HG03442 (cell line): ENCODE results near the gene PAN3.
A peak's percentile ranks its signal among the peaks of the same experiment; 100 is the strongest.
"Not testable (repeated sequence)": the region's sequence is repeated elsewhere in the genome, so short reads cannot be mapped to it uniquely, and the experiment has no call there.

ENCODE experiments used
- ATAC-seq: cut with Tn5 transposase; IDR thresholded peaks from one replicate; pipeline ENCODE4 v1.9.1; 2021; ENCODE audit warnings: mild to moderate bottlenecking, moderate library complexity; ENCODE audit not compliant: unreplicated experiment

Gene PAN3, protein sequence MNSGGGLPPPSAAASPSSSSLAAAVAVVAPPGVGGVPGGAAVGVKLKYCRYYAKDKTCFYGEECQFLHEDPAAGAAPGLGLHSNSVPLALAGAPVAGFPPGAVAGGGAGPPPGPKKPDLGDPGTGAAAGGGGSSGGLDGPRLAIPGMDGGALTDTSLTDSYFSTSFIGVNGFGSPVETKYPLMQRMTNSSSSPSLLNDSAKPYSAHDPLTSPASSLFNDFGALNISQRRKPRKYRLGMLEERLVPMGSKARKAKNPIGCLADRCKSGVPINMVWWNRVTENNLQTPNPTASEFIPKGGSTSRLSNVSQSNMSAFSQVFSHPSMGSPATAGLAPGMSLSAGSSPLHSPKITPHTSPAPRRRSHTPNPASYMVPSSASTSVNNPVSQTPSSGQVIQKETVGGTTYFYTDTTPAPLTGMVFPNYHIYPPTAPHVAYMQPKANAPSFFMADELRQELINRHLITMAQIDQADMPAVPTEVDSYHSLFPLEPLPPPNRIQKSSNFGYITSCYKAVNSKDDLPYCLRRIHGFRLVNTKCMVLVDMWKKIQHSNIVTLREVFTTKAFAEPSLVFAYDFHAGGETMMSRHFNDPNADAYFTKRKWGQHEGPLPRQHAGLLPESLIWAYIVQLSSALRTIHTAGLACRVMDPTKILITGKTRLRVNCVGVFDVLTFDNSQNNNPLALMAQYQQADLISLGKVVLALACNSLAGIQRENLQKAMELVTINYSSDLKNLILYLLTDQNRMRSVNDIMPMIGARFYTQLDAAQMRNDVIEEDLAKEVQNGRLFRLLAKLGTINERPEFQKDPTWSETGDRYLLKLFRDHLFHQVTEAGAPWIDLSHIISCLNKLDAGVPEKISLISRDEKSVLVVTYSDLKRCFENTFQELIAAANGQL

DNA sequence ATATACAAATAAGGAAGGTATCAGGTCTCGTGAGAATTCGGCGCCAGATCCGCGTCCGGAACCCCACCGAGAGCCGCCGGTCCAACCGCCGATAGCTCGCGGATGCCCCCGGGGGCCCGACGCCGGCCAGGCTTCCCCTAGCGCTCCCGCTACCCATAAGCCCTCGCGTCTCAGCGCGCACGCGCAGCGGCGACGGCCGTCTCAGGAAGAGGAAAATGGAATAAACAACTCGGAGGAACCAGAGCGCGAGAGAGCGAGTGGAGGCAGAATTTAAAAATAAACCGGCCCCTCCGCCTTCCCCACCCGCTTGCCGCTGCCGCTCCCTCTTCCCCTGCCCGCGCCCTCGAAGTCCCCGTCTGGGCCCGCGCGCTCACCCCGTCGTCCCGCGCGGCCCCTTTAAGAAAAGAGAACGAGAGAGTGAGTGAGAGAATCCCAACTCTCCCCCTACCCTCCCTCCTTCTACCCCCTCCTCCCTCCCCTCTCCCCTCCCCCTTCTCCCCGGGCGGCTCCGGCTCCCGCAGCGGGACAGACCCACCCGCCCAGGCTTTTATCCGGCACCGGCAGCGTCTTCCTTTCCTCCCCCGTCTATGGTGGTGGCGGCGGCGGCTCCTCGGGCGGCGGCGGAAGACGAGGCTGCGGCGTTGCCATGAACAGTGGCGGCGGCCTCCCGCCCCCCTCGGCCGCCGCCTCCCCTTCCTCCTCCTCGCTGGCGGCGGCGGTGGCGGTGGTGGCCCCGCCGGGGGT, at the start of gene PAN3:
PAN3 (plus strand) TSS at position 534 of the 744 bp plus-strand sequence; CDS start at position 647, 113 bp downstream.
- ATAC-seq, result peak; percentile 58

DNA sequence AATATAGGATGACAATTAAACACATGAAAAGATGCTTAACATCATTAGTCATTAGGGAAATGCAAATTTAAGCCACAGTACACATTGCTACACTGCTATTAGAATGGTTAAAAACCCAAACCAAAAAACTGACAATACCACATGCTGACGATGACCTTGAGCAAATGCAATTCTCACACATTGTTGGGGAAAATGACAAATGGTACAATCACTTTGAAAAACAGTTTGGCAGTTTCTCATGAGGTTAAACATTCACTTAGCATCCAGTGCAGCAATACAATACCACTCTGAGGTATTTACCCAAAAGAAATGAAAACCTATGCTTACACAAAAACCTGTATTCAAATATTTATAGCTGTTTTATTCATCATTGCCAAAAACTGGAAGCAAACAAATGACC, 49.3 kb upstream of the PAN3 start:
- no peak for ATAC-seq

DNA sequence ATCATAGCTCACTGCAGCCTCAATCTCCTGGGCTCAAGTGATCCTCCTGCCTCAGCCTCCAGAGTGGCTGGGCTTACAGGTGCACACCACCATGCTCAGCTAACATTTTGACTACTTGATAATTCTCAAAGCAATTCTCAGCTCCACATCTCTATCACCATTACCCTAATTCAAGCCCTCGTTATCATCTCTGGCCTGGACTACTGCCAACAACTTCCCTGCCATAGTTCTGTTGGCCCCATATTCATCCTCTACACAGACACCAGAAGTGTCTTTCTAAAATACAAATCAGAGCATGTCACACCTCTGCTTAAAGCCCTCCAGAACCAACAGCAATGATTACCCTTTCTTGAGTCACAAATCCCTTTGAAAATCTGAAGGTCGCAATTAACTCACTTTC, 45.9 kb upstream of the PAN3 start:
- no peak for ATAC-seq

DNA sequence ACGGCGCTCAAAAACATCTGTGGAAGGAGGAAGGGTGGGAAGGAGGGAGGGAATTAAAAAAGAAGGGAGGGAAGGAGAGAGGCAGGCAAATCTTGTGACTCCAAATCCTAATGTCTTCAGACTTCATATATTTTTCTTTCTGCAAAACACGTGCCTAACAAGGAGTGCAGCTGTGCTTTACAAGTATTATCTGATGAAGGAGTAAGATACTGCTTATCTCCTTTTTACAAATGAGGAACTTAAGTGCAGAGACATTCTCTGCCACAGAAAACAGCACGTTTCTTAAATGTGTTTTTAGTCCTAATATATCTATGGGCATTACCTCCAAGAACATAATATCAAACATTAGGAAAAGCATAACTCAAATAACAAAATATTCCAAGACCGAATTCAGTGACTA, 44.5 kb upstream of the PAN3 start:
- no peak for ATAC-seq

DNA sequence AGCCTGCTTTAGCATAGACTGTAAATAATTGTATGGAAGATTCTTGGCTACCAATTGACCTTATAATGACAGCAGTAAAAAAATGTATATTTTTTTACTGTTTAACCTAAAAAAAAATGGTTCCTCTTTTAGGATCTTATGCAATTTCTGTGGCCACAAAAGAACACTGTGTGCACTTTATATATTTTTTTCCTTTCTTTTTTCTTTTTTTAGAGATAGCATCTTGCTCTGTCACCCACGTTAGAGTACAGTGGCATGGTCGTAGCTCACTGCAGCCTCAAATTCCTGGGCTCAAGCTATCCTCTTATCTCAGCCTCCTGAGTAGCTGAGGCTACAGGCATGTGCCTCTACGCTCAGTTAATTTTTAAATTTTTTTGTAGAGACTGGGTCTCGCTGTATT, 44.0 kb upstream of the PAN3 start:
- ATAC-seq, result no peak

DNA sequence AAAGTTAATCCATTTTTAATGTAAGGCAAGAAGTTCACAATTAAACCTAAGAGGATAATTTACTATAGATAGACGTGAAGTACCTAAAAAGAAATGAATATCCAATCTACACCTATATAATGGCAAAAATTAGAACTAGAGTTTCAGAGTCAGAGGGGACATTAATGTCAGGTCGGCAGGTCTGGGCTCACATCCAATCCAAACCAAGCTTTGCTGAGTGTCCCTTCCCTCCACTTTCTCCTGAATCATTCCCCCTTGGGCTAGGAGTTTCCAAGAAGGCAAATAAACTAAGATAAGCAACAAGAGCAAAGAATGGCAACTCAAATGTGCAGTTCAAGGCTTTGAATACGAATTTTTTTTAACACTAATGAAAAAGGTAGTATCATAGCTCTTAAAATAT, 40.8 kb upstream of the PAN3 start:
- ATAC-seq, result no peak

DNA sequence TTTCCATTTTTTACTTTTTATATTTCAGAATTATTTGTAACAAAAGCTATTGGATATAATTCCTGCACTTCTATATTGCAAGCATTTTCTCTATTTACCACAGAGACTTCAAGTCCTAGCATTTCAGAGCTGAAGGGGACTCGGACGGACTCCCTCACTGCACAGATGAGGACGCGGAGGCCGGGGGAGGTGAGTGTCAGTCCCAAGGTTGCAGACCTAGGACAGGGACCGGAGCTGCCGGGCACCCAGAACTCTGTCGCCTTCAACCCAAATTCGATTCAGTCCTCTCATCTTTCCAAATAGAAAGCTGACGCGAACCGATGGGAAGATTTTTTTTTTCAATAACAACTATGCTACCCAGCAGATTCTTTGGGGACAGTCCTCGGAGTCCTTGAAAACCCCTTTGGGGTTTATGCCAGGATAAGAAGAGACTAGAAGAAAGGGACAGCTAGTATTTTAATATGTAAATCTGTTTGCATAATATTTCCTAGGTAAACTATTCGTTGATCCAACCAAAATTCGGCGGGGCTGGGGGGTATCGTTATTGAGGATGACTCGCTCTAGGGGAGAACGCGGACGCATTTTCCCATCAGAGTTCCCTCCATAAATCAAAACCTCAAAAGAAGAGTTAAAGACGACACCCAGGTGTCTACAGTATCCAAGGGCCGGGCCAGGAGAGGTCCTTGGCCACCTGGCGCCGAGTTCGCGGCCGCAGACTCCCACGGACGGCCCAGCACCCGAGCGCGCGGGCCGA, 38.8 kb upstream of the PAN3 start:
- no peak for ATAC-seq

DNA sequence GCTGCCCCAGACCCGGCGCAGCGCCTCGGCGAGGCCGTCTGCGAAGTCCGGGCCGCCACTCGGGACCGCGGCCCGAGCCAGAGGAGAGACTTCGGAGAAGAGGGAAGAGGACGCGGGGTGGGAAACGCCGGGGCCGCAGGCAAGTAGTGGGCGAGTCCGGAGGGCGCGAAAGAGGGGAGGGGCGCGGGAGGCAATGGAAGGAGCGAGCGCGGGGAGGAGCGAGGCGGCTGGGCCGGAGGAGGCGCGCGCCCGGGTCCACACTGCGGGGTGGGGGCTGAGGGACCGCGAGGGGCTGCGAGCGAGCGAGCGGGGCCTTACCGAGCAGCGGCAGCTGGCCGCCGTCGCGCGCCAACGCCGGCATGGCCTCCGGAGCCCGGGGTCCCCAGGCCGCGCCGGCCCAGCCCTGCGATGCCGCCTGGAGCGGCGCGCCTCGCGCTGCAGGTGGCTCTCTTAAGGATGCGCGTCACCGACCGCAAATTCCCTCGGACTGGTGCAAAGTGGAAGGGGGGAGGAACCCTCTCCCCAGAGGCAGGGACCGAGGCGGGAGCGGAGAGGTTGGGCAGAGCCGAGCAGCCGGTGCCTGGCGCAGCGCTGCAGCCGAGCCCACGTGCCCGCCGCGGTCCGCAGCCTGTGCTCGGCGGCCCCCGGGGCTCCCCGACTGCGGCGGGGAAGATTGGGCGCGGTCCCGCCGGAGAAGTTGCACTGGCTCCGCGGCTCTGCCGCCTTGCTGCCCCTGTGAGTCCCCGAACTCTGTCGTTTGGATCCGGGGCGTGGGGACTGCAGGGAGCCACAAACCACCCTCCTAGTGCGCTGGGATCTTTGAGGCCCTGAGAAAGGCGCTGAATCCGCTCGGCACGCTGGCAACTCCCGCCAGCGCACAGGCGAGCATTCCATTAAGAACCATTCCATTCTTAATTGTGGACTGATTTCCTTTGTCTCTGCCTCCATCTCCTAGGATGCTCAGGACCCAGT, 37.9 kb upstream of the PAN3 start, which contains the start of gene FLT3:
FLT3 (minus strand) TSS at position 427 of the 972 bp plus-strand sequence; CDS start at position 361, 66 bp downstream.
- ATAC-seq, result peak; percentile 50

DNA sequence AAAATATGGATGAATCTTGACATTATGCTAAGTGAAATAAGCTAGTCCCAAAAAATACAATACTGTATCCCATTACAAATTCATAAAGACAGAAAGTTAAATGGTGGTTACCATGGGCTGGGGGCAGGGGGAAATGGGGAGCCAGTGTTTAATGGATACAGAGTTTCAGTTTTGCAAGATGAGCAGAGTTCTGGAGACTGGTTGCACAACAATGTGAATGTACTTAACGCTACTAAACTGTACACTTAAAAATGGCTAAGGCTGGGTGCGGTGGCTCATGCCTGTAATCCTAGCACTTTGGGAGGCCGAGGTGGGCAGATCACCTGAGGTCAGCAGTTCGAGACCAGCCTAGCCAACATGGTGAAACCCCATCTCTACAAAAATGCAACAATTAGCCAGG, 36.5 kb upstream of the PAN3 start:
- not testable (repeated sequence) for ATAC-seq

DNA sequence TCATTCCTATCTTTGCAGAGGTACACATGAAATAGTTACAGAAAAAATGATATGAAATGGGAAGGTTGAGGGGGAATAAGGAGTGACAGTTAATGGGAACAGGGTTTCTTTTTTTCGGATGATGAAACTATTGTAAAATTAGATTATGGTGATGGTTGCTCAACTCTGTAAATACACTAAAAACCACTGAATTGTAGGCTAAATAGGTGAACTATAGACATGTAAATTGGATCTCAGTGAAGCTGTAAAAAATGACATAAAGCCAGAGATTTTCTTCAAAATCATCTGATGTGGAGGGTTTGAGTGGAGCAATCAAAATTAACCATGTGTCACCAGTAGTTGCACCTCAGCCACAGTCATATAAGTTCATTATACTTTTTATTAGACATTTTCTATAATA, 31.4 kb upstream of the PAN3 start:
- ATAC-seq, result no peak

DNA sequence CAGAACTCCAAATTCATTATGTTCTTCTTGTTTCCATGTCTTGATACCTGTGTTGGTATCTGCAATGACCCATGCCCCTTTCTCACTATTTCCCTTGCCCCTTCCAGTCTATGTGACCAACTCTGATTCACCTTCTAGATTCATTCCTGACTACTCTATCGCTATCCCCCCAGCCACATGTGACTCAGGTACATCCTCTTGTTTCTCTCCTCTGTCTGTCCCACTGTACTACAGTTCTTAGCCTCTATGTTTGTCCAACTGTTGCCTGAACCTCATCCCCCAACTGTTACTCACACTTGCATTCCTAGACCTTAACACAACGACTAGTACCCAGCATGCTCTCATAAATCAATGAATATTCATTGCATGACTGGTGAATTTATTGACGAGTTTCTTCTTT, 27.9 kb upstream of the PAN3 start:
- no peak for ATAC-seq

DNA sequence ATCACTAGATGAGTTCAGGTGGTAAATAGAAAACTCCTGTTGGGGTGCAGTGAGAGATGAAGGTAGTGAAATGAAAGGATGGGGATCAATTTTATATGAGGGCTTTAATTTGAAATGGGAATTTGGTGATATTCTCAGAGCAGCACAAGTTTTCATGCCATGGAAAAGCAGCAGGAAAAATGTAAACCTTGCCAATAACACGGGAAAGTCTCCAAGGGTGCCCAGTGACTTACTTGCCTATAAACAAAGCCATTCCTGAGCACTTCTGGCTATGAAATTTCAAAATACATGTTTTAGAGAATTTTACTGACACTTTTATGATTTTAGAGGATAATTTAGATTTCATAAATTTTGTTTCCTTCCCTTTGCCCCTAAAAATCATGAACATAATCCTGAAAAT, 21.6 kb upstream of the PAN3 start:
- no peak for ATAC-seq

DNA sequence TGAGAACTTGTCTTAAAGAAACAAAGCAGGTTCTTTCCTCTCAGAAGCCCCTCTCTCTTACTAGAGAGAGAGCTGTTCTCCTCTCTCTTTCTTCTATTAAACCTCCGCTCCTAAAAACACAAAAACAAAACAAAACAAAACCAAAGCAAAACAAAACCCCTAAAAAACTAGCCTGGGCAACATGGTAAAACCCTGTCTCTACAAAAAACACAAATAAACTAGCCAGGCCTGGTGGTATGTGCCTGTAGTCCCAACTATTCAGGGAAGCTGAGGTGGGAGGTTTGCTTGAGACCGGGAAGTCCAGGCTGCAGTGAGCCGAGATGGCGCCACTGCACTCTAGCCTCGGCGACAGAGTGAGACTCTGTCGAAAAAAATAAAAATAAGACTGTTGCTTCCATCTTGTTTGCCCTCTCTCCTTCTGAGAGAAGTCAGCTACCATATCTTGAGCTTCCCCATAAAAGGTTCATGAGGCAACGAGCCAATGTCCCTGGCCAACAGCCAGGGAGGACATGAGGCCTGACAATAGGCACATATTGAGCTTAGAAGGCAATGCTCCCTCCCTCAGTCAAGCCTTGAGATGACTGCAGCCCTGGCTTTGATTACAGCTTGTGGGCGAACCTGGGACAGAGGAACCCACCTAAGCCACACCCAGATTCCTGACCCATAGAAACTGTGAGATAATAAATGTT, 20.5 kb upstream of the PAN3 start:
- no peak for ATAC-seq

DNA sequence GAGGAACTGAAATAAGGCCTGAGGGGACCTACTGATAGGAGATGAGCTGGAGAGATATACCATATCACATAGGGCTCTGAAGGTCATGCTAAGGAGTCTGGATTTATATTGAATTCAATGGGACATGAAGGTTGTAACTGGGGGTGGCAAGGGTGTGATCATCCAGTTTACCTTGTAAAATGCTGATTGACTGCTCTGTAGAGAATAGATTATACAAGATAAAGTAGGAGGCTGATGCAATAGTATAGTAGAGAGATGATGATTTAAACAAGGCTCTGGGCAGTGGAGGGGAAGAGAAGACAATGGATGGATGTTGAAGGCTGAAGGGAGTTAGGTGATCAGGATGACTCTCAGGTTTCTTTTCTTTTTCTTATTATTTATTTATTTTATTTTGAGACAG, 18.0 kb upstream of the PAN3 start:
- ATAC-seq, result no peak

DNA sequence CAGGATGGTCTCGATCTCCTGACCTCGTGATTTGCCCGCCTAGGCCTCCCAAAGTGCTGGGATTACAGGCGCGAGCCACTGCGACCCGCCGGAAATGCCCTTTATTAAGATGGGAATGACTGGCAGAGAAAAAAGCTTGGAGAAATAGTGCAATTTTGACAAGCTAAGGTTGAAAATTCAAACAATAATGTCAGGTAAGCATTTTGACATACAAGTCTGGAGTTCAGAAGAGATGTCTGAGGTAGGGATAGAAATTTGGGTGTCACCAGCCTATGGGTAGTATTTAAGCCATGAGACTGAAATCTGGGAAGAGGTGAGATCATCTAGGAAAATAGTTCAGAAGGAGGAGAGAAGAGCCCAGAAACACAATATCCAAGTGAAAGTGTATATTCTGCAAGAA, 17.1 kb upstream of the PAN3 start:
- ATAC-seq, result no peak

DNA sequence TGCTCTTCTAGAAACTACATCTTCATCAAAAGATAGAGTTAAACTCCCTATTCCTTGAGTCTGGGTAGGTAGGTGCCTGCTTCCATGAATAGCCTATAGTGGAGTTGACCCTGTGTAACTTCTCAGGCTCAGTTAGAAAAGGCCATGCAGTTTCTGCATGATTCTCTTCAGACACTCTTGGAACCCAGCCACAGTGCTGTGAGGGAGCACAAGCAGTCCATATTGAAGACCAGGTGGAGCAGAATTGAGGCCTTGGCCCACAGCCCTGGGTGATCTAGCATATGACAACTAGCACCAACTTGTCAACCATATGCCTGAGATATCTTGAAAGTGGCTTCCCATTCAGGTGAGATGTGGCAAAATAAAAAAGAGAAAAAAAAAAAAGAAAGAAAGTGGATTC, 10.3 kb upstream of the PAN3 start:
- ATAC-seq, result no peak

DNA sequence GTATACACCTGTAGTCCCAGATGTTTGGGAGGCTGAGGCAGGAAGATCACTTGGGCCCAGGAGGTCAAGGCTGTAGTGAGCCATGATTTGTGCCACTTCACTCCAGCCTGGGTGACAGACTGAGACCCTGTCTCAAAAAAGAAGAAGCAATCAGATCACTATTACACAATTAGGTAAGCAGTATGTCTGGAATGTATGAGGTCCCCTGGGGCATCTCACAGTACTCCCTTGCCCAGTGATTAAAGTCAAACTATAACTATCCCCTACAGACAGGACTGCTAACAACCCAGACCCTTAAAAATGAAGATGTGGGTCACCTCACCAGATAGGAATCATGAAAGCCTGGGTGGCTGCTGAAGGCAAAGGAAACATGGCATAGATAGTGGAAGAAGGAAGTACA, 9.4 kb upstream of the PAN3 start:
- no peak for ATAC-seq

DNA sequence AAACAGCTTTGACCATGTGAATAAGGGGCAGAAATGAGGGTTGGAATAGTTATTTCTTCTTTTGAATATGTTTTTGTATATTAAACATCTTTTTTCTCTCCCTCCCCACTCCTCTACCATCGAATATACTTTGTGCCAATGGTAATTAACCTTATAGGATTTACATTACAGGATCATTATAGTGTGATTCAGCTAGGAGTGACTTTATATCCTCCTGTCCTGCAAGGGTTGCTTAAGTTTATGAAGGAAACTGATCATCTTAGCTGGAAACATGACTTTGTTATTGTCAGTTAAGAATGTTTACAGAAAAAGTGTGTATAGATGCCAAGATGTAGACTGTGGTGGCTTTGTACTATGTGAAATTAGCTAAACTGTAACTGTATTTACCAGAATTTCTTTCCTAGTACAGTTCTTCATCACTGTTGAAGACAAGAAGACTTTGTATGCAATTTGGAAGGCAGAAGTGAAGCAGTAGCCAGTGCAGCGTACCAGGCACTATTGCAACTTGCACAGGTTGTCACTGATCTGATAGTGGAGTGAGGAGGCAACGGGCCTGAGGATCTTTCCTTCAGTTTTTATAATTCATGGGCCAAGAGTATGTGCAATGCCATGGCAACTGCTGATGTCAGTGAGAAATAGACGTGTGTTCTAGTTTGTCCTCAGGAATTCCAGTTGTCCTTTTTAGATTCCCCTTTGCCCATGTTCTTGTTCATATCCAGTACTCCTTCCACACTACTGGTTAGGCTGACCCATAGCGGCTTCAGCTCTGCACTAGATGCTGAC, 8.2 kb upstream of the PAN3 start:
- no peak for ATAC-seq
